Spleen (tissue), 11 donors: ENCODE measurements around the gene ASPG. TPM values are rescaled to one million over a fixed set of nuclear protein-coding genes. Genes with fewer than 3 reads are reported as not detected.

Source experiments
- DNase-seq: peaks from one replicate; pipeline ENCODE4 v3.0.0-alpha.2; 2020
- H3K27ac ChIP-seq, 8 donors: fragments of 200-600 bp; sonication (generic) in 7 of 8; 1 replicate in 4 of 8; 2 replicates in 4 of 8; pipeline versions ENCODE4 v1.5.0 to v1.8.0; 2016 to 2021; ENCODE audit warnings: inconsistent platforms in 4 of 8, mild to moderate bottlenecking in 4 of 8, moderate library complexity in 1 of 8
- H3K27me3 ChIP-seq, 7 donors: fragments of 200-600 bp; sonication (generic) in 6 of 7; replicated peaks in 1 of 7; 1 replicate in 4 of 7; 2 replicates in 3 of 7; pipeline versions ENCODE4 v1.5.0 to v1.8.0; 2016 to 2021; ENCODE audit warnings: inconsistent platforms in 3 of 7, mild to moderate bottlenecking in 1 of 7
- H3K36me3 ChIP-seq, 6 donors: fragments of 200-600 bp; sonication (generic) in 5 of 6; 1 replicate in 4 of 6; 2 replicates in 2 of 6; pipeline versions ENCODE4 v1.5.0 to v1.8.0; 2016 to 2021; ENCODE audit warnings: inconsistent platforms in 2 of 6
- H3K4me1 ChIP-seq, 6 donors: fragments of 200-600 bp; sonication (generic) in 5 of 6; 1 replicate in 3 of 6; 2 replicates in 3 of 6; pipeline versions ENCODE4 v1.5.0 to v1.8.0; 2016 to 2021; ENCODE audit warnings: inconsistent platforms in 3 of 6
- H3K4me3 ChIP-seq, 8 donors: fragments of 200-600 bp; sonication (generic) in 7 of 8; 1 replicate in 4 of 8; 2 replicates in 4 of 8; pipeline versions ENCODE4 v1.5.0 to v1.8.0; 2016 to 2021; ENCODE audit warnings: inconsistent platforms in 4 of 8, mild to moderate bottlenecking in 4 of 8, moderate library complexity in 2 of 8
- H3K9me3 ChIP-seq, 8 donors: fragments of 200-600 bp; sonication (generic) in 7 of 8; 1 replicate in 4 of 8; 2 replicates in 4 of 8; pipeline versions ENCODE4 v1.5.0 to v1.8.0; 2016 to 2021; ENCODE audit warnings: inconsistent platforms in 4 of 8
- POLR2A ChIP-seq, 3 donors: fragments of 450-650 bp; IDR thresholded peaks; one replicate each; pipeline ENCODE4 v1.5.1; 2017; ENCODE audit warnings: antibody characterized with exemption in 3 of 3, mild to moderate bottlenecking in 1 of 3
- POLR2AphosphoS5 ChIP-seq, 3 donors: sonication (generic); formaldehyde crosslinking; IDR thresholded peaks; one replicate each; pipeline ENCODE4 v1.5.1; 2017; ENCODE audit warnings: antibody characterized with exemption in 3 of 3
- WGBS, 5 donors: extraction: QIAGEN DNeasy Blood & Tissue Kit in 3 of 5; methylation state at CpG; one replicate each; pipeline versions ENCODE4 v1.1.5 to v1.1.7; 2013 to 2018; 5-methylcytosine and 5-hydroxymethylcytosine counted together
- intact Hi-C: fragments of 100-400 bp; cut with DNase I; formaldehyde crosslinking; loops from one replicate; pipeline ENCODE4 v1.15.0; 2023; ENCODE audit warnings: low total_unique reads
- polyA plus RNA-seq, 3 donors: library from polyadenylated mRNA; stranded (reverse); fragments of 200-250 nt; gene quantifications; one replicate each; pipeline ENCODE4 v1.2.1, GENCODE V29; 2013
- total RNA-seq, 7 donors: library from RNA; depleted of rRNA in 3 of 7; stranded (reverse); fragments of >200 nt in 3 of 7; fragmentation: NEBNext Ultra II Directional in 4 of 7; extraction: Animal tissue kit (Norgen Biotek cat#: 25700) in 4 of 7; gene quantifications; one replicate each; pipeline versions ENCODE4 v1.1.0 to v1.2.1, GENCODE V29; 2016 to 2021
- TF ChIP-seq, protein P1 (sequence below), 11 experiments: fragments of 200-600 bp in 7 of 11; fragments of 450-650 bp in 4 of 11; sonication (generic) in 4 of 11; IDR thresholded peaks in 8 of 11; conservative IDR thresholded peaks in 3 of 11; 1 replicate in 7 of 11; 2 replicates in 4 of 11; pipeline versions ENCODE4 v1.4.0 to v1.8.0; 2016 to 2021; ENCODE audit warnings: antibody characterized with exemption in 11 of 11, inconsistent platforms in 4 of 11, mild to moderate bottlenecking in 1 of 11
- donor health status: healthy with polysubstance abuse.
- donor health status: DM: no; HTN: no; CAD: no; lungs with moderate emphysema.
- donor health status: DM: no; HTN: no; CAD: no.
- donor health status: Bipolar disorder and iron deficiency.
- donor health status: healthy.
- donor health status: DM: no; HTN: no; CAD: no.
- donor health status: DM: yes; HTN: yes; CAD: no.

Gene ASPG
- total and polyA plus RNA-seq, 10 donors: 0.05 to 0.67 (median 0.26) TPM; not detected in 3

DNA sequence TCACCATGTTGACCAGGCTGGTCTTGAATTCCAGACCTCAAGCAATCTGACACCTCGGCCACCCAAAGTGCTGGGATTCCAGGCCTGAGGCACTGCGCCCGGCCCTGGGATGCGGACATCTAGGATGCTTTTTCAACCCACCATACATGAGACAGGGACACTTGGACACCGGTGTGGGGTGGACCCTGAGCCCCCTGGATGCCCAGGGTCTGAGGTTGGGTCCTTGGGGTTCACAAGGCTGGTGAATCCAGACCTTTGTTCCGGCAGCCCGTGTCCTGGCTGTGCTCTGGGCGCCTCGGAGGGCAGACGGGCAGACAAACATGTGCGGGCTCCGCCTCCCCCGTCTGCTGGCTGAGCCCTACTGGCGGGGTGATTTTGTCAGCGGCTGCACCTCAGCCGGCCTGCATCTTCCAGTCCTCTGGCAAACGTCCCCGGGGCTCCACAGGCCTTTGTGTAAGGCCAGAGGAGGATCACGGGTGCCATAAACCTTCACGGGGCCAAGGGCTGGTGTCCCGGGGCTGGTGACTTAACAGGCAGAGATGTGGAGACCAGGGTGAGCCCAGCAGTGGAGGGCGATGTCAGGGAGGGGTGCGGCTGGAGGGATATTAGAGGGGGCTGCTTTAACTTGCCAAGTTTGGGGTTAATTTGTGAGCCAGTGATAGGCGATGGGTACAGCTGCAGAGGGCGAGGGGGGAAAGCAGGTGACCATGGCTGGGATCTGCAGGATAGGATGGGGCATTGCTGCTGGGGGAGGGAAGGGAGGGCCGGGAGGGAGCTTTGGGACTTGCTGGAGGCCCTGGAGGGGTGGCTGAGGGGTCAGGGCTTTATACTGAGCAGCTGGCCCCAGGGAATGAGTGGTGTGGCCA lies 5.8 kb downstream of the ASPG start:
- no peaks in the 10 kb centered on the region for H3K36me3 ChIP-seq
- WGBS, 5 donors: 73 to 81% (median 75%) methylated on average over 14 to 26 of the region's 26 CpGs
- TF ChIP-seq POLR2A (IDR thresholded peaks at IDR 0.05): no peak
- no peak for TF ChIP-seq POLR2AphosphoS5 (IDR thresholded peaks at IDR 0.05)
- TF ChIP-seq, protein P1, sequence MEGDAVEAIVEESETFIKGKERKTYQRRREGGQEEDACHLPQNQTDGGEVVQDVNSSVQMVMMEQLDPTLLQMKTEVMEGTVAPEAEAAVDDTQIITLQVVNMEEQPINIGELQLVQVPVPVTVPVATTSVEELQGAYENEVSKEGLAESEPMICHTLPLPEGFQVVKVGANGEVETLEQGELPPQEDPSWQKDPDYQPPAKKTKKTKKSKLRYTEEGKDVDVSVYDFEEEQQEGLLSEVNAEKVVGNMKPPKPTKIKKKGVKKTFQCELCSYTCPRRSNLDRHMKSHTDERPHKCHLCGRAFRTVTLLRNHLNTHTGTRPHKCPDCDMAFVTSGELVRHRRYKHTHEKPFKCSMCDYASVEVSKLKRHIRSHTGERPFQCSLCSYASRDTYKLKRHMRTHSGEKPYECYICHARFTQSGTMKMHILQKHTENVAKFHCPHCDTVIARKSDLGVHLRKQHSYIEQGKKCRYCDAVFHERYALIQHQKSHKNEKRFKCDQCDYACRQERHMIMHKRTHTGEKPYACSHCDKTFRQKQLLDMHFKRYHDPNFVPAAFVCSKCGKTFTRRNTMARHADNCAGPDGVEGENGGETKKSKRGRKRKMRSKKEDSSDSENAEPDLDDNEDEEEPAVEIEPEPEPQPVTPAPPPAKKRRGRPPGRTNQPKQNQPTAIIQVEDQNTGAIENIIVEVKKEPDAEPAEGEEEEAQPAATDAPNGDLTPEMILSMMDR (IDR thresholded peaks at IDR 0.05 in 8 of 11, conservative IDR thresholded peaks at IDR 0.05 in 3 of 11): no peak
- no peak overlapping the region for H3K27ac ChIP-seq
- no peak overlapping the region for H3K4me3 ChIP-seq
- H3K4me1 ChIP-seq: peaks cover 0 to 12% (median 7%) of the 10 kb centered on the region in 6 donors
- H3K27me3 ChIP-seq: peaks cover 0 to 57% (median 19%) of the 10 kb centered on the region in 7 donors
- intact Hi-C loops: no loop called here
- peak; percentile 73 for DNase-seq
- peaks cover 0 to 4% (median 0%) of the 10 kb centered on the region in 8 donors for H3K9me3 ChIP-seq

DNA sequence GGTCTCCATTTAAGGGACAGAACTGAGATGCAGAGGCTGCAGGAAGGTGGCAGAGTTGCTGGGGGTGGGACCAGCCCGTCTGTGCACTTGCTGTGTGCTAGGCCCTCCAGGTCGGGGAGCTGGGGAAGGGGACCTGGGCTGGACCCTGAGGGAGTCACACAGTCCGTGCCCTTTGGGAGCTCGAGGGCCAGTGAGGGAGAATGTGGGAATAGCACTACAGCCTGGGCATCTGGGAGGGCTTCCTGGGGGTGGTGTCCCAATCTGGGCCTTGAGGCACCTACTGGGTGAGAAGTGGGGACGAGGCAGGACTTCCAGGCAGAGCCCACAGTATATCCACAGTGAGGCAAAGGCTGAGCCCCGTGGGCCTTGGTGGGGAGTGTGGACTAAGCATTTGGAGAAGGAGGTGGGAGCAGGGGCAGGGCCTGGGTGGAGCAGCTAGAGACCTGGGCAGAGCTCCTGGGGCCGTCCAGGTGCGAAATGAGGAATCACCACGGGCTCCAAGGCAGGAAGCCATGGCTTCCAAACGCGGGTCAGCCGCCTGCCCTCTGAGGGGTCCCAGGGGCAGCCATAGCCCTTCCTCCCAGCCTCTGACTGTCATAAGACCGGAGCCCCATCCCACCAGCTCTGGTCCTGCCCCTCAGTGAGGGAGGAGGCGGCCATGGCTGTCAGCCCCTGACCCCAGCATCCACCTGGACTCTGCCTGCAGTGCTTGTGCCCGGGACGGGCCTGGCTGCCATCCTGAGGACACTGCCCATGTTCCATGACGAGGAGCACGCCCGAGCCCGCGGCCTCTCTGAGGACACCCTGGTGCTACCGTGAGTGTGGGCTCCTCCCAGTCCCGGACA lies 6.6 kb downstream of the ASPG start:
- Histone ChIP-seq H3K27me3 (peaks cover 0 to 53% (median 11%) of the 10 kb centered on the region in 7 donors), H3K36me3 (no peaks in the 10 kb centered on the region), H3K9me3 (peaks cover 0 to 4% (median 0%) of the 10 kb centered on the region in 8 donors), H3K4me3 (no peak overlapping the region), H3K4me1 (peaks cover 0 to 12% (median 7%) of the 10 kb centered on the region in 6 donors), H3K27ac (no peak overlapping the region)
- intact Hi-C loops: no loop called here
- 80 to 84% (median 82%) methylated on average over 6 to 23 of the region's 23 CpGs for WGBS, 5 donors
- no peak for TF ChIP-seq POLR2A (IDR thresholded peaks at IDR 0.05)
- TF ChIP-seq POLR2AphosphoS5 (IDR thresholded peaks at IDR 0.05): no peak
- TF ChIP-seq, protein P1 (IDR thresholded peaks at IDR 0.05 in 8 of 11, conservative IDR thresholded peaks at IDR 0.05 in 3 of 11): no peak
- DNase-seq: peak; percentile 71

DNA sequence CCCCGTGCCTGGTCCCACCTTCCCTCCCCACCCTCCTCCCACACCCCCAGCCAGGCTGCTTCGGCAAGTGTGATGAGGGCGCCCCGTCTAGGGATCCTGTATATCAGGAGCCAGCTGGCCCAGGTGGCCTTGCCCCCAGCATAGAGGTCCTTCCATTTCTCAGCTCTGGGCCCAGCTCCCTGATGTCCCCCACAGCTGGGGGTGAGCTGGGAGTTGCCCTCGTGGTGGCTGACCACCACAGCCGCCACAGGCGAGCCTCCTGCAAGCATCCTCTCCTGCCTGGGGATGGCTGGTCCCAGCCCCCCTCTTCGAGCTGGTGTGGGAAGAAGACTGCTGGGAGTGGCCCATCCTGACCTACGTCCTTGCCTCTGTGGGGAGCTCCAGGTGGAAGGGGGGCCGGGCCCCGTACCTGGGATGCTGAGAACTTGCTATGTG lies 7.4 kb downstream of the ASPG start:
- Histone ChIP-seq H3K4me1 (peaks cover 0 to 12% (median 7%) of the 10 kb centered on the region in 6 donors), H3K27me3 (peaks cover 0 to 45% (median 8%) of the 10 kb centered on the region in 7 donors), H3K36me3 (no peaks in the 10 kb centered on the region), H3K9me3 (peaks cover 0 to 4% (median 0%) of the 10 kb centered on the region in 8 donors), H3K4me3 (no peak overlapping the region), H3K27ac (no peak overlapping the region)
- intact Hi-C loops: no loop called here
- TF ChIP-seq, protein P1 (IDR thresholded peaks at IDR 0.05 in 8 of 11, conservative IDR thresholded peaks at IDR 0.05 in 3 of 11): no peak
- TF ChIP-seq POLR2AphosphoS5 (IDR thresholded peaks at IDR 0.05): no peak
- no peak for TF ChIP-seq POLR2A (IDR thresholded peaks at IDR 0.05)
- DNase-seq: no peak
- WGBS, 5 donors: 65 to 85% (median 77%) methylated on average over 9 to 11 of the region's 11 CpGs
